HepG2 (cell line): ENCODE data around the gene WDR35. TPM values are rescaled to one million over a fixed set of nuclear protein-coding genes. Genes with fewer than 3 reads are reported as not detected.
A peak's percentile ranks its signal among the peaks of the same experiment; 100 is the strongest.

Experiments
- ATM ChIP-seq: fragments of 450-650 bp; IDR thresholded peaks from 2 replicates; pipeline ENCODE4 v1.7.1; 2017; ENCODE audit warnings: mild to moderate bottlenecking, borderline replicate concordance
- CBX2 ChIP-seq, 2 experiments: fragments of 200-600 bp in 1 of 2; sonication (generic); formaldehyde crosslinking in 1 of 2; IDR thresholded peaks; 2 replicates each; pipeline versions ENCODE4 v1.7.0 to v1.8.1; 2018 to 2022; ENCODE audit warnings: low read depth in 2 of 2, low read length in 1 of 2, mild to moderate bottlenecking in 1 of 2, missing genetic modification reagents in 1 of 2
- DNMT3B ChIP-seq: conservative IDR thresholded peaks from 2 replicates; pipeline ENCODE4 v1.6.1; 2016; ENCODE audit warnings: missing biosample characterization, control low read depth
- RCOR2 ChIP-seq: IDR thresholded peaks from 2 replicates; pipeline ENCODE4 v1.6.1; 2016; ENCODE audit warnings: missing biosample characterization, missing genetic modification reagents
- SP1 ChIP-seq, 2 experiments: fragments of 450-650 bp in 1 of 2; sonication (generic) in 1 of 2; formaldehyde crosslinking in 1 of 2; IDR thresholded peaks; 2 replicates each; pipeline versions ENCODE4 v1.4.0 to v1.6.1; 2016 to 2020; ENCODE audit warnings: missing genetic modification reagents in 1 of 2
- SRSF9 ChIP-seq: fragments of 200-400 bp; formaldehyde crosslinking; IDR thresholded peaks from 2 replicates; pipeline ENCODE4 v1.6.1; 2018; ENCODE audit warnings: borderline replicate concordance, mild to moderate bottlenecking, low read depth, low read length; ENCODE audit not compliant: insufficient read depth, poor library complexity, severe bottlenecking
- ZNF275 ChIP-seq: sonication (generic); formaldehyde crosslinking; IDR thresholded peaks from 2 replicates; pipeline ENCODE4 v1.8.0; 2022; ENCODE audit warnings: missing genetic modification reagents, mild to moderate bottlenecking, inconsistent platforms, borderline replicate concordance
- ZNF329 ChIP-seq: sonication (generic); formaldehyde crosslinking; IDR thresholded peaks from 2 replicates; pipeline ENCODE4 v1.9.0; 2021; ENCODE audit warnings: low read depth, mild to moderate bottlenecking, missing genetic modification reagents
- ZNF362 ChIP-seq: sonication (generic); formaldehyde crosslinking; IDR thresholded peaks from 2 replicates; pipeline ENCODE4 v1.4.0; 2020; ENCODE audit warnings: missing genetic modification reagents, mild to moderate bottlenecking, borderline replicate concordance
- ZNF383 ChIP-seq: sonication (generic); formaldehyde crosslinking; IDR thresholded peaks from 2 replicates; pipeline ENCODE4 v1.4.0; 2020; ENCODE audit warnings: missing genetic modification reagents, mild to moderate bottlenecking, borderline replicate concordance
- ZNF562 ChIP-seq: sonication (generic); formaldehyde crosslinking; IDR thresholded peaks from 2 replicates; pipeline ENCODE4 v1.8.0; 2022; ENCODE audit warnings: missing genetic modification reagents, borderline replicate concordance
- polyA plus RNA-seq, 8 experiments: library from polyadenylated mRNA; depleted of rRNA in 3 of 8; stranded (reverse) in 7 of 8; unstranded in 1 of 8; fragments of >200 nt; fragmentation: Illumina TruSeq in 4 of 8; extraction: Trizol in 4 of 8; gene quantifications; 2 replicates each; pipeline versions ENCODE4 v1.2.1 to v1.2.3, GENCODE V29; 2011 to 2016; ENCODE audit warnings: low read depth in 4 of 8, missing spikeins in 1 of 8, mixed read lengths in 1 of 8; ENCODE audit not compliant: insufficient read depth in 1 of 8
- total RNA-seq, 5 experiments: library from RNA; depleted of rRNA; stranded (reverse); fragments of >200 nt; fragmentation: Illumina TruSeq; extraction: Trizol; gene quantifications; 2 replicates each; pipeline ENCODE4 v1.2.3, GENCODE V29; 2016; ENCODE audit warnings: low read depth in 1 of 5
- TF ChIP-seq, protein P1 (sequence below), 2 experiments: sonication (generic) in 1 of 2; formaldehyde crosslinking in 1 of 2; IDR thresholded peaks; 2 replicates each; pipeline versions ENCODE4 v1.4.0 to v1.6.1; 2018 to 2020; ENCODE audit warnings: missing genetic modification reagents in 2 of 2, borderline replicate concordance in 1 of 2, low read depth in 1 of 2, mild to moderate bottlenecking in 1 of 2, missing biosample characterization in 1 of 2
- TF ChIP-seq, protein P2 (sequence below): IDR thresholded peaks from 2 replicates; pipeline ENCODE4 v1.6.1; 2012; ENCODE audit warnings: low read length, improper control_type of control experiment
- TF ChIP-seq, protein P3 (sequence below): sonication (generic); formaldehyde crosslinking; IDR thresholded peaks from 2 replicates; pipeline ENCODE4 v1.4.0; 2020; ENCODE audit warnings: missing genetic modification reagents

Gene WDR35
- total and polyA plus RNA-seq, 2 of the 13 experiments (the other 11 are each of a cell fraction or from before 2014, with no cell fraction given) = 11.1 to 19.6 TPM

DNA sequence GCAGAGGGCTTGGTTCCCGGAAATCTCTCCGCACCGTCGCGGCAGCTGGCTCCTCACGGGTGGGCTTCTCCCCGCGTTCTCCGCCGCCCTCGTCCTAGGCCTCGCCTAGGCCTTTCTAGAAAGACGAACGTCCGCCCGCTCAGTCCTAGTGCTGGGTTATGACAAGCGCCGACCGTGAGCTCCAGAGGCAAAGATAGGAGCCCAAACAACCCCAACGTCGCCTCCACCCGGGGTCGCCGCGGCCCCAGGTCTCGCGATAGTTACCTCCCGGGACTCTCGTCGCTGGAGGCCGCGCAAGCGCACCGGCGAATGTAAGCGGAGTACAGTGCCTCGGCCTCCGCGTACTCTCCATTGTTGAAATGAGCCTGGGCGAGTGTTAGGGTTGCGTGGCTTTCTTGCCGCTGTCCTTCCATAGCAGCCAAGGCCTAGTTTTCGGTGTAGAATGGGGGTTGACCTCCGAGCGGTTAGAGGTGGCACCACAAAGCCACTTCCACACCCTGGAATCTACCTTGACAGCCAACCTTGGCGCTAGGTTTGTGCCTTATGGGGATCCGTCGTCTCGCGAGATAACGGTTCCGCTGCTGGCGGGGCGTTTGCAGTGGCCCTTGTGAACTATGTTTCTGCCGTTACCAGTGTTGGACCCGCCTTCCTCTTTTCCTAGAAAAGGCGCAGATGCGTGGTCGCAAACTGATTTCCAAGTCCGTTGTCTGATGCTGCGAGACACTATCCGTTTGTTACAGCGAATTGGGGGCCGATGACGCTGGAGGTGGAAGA is 88.3 kb downstream of the WDR35 start, which contains the start of gene TTC32 (continued):
- TF ChIP-seq, protein P1, sequence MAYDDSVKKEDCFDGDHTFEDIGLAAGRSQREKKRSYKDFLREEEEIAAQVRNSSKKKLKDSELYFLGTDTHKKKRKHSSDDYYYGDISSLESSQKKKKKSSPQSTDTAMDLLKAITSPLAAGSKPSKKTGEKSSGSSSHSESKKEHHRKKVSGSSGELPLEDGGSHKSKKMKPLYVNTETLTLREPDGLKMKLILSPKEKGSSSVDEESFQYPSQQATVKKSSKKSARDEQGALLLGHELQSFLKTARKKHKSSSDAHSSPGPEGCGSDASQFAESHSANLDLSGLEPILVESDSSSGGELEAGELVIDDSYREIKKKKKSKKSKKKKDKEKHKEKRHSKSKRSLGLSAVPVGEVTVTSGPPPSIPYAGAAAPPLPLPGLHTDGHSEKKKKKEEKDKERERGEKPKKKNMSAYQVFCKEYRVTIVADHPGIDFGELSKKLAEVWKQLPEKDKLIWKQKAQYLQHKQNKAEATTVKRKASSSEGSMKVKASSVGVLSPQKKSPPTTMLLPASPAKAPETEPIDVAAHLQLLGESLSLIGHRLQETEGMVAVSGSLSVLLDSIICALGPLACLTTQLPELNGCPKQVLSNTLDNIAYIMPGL (CRISPR knock-in tag; IDR thresholded peaks at IDR 0.05; ENCODE audit: borderline replicate concordance in 1 of 2, low read depth in 1 of 2) = peak; percentile 86 to 97; a peak in 3 of 4 replicates
- TF ChIP-seq ZNF383 (CRISPR knock-in tag) = peak; percentile 22; the same call in 1 of the 2 replicates
- no peak for TF ChIP-seq ATM
- TF ChIP-seq SP1 (IDR thresholded peaks at IDR 0.05) = peak; percentile 65; the same call in 1 of the 2 replicates
- TF ChIP-seq SP1 (CRISPR knock-in tag; IDR thresholded peaks at IDR 0.05) = peak; percentile 57; the same call in 1 of the 2 replicates
- TF ChIP-seq, protein P2, sequence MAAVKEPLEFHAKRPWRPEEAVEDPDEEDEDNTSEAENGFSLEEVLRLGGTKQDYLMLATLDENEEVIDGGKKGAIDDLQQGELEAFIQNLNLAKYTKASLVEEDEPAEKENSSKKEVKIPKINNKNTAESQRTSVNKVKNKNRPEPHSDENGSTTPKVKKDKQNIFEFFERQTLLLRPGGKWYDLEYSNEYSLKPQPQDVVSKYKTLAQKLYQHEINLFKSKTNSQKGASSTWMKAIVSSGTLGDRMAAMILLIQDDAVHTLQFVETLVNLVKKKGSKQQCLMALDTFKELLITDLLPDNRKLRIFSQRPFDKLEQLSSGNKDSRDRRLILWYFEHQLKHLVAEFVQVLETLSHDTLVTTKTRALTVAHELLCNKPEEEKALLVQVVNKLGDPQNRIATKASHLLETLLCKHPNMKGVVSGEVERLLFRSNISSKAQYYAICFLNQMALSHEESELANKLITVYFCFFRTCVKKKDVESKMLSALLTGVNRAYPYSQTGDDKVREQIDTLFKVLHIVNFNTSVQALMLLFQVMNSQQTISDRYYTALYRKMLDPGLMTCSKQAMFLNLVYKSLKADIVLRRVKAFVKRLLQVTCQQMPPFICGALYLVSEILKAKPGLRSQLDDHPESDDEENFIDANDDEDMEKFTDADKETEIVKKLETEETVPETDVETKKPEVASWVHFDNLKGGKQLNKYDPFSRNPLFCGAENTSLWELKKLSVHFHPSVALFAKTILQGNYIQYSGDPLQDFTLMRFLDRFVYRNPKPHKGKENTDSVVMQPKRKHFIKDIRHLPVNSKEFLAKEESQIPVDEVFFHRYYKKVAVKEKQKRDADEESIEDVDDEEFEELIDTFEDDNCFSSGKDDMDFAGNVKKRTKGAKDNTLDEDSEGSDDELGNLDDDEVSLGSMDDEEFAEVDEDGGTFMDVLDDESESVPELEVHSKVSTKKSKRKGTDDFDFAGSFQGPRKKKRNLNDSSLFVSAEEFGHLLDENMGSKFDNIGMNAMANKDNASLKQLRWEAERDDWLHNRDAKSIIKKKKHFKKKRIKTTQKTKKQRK = no peak
- peak; percentile 64 for TF ChIP-seq ZNF329
- no peak for TF ChIP-seq RCOR2
- TF ChIP-seq ZNF562 (CRISPR knock-in tag) = no peak
- TF ChIP-seq CBX2 (IDR thresholded peaks at IDR 0.05; ENCODE audit: low read depth, low read length) = no peak
- peak; percentile 98 for TF ChIP-seq CBX2 (CRISPR knock-in tag; IDR thresholded peaks at IDR 0.05; ENCODE audit: low read depth)
- TF ChIP-seq ZNF362 (CRISPR knock-in tag) = peak; percentile 69; the same call in 1 of the 2 replicates
- peak; percentile 92 for TF ChIP-seq DNMT3B (CRISPR knock-in tag)
- peak; percentile 77; the same call in 1 of the 2 replicates for TF ChIP-seq ZNF275
- no peak for TF ChIP-seq SRSF9
- TF ChIP-seq, protein P3, sequence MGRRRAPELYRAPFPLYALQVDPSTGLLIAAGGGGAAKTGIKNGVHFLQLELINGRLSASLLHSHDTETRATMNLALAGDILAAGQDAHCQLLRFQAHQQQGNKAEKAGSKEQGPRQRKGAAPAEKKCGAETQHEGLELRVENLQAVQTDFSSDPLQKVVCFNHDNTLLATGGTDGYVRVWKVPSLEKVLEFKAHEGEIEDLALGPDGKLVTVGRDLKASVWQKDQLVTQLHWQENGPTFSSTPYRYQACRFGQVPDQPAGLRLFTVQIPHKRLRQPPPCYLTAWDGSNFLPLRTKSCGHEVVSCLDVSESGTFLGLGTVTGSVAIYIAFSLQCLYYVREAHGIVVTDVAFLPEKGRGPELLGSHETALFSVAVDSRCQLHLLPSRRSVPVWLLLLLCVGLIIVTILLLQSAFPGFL (CRISPR knock-in tag) = peak; percentile 69; the same call in 1 of the 2 replicates
